ENCODE measurements around the gene AKR1B1. TPM values are rescaled to one million over a fixed set of nuclear protein-coding genes. Genes with fewer than 3 reads are reported as not detected.

The AKR1B1 gene
- total and polyA plus RNA-seq, 2 donors (not counting 3 experiments of a cell fraction or from before 2014, with no cell fraction given): 159 to 193 TPM

DNA sequence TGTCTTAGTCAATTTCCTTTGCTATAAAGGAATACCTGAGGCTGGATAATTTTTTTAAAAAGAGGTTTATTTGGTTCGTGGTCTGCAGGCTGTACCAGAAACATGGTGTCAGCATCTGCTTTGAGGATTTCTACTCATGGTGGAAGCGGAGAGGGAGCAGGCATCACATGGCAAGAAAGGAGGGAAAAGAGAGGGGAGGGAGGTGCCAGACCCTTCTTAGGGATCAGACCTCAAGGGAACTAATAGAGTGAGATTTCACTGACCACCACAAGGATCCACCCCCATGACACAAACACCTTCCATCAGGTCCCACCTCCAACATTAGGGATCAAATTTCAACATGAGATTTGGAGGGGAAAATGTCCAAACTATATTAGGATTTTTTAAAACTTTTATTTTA lies 41.5 kb upstream of the AKR1B1 start:
- ChIA-PET CTCF (interaction anchor here (1.0 to 1.7 kb wide), 2 partner anchors 20 to 47 kb away, joined by 3 to 4 read pairs; no protein-coding TSS in a partner anchor), POLR2A (no interaction called here)
- no peak overlapping the region for H3K27ac ChIP-seq (ENCODE audit: insufficient read depth, low read depth, low read length)
- no peaks in the 10 kb centered on the region for H3K9me3 ChIP-seq (replicated peaks; ENCODE audit: control insufficient read depth, insufficient read depth, low read length)
- no peaks in the 10 kb centered on the region for H3K79me2 ChIP-seq (ENCODE audit: control insufficient read depth, insufficient read depth, low read length)
- H3K36me3 ChIP-seq (ENCODE audit: control insufficient read depth in 2 of 2, extremely low read depth in 1 of 2, insufficient read depth in 2 of 2, low read length in 2 of 2): no peaks in the 10 kb centered on the region
- no TSS peak for BruUV-seq (replicated peaks)
- H3K9ac ChIP-seq (replicated peaks; ENCODE audit: extremely low read depth, insufficient read depth, low read length): no peak overlapping the region
- H3K4me3 ChIP-seq (replicated peaks in 1 of 3; ENCODE audit: insufficient read depth in 1 of 3, low read depth in 1 of 3, low read length in 3 of 3): no peak overlapping the region
- H4K20me1 ChIP-seq (replicated peaks; ENCODE audit: control insufficient read depth, extremely low read depth, insufficient read depth, low read length): no peaks in the 10 kb centered on the region
- no peaks in the 10 kb centered on the region for H3K27me3 ChIP-seq (ENCODE audit: control insufficient read depth in 2 of 2, insufficient read depth in 2 of 2, low read length in 2 of 2)
- H3K9me1 ChIP-seq (replicated peaks; ENCODE audit: control insufficient read depth, extremely low read depth, insufficient read depth, low read length): no peaks in the 10 kb centered on the region
- H2AFZ ChIP-seq (ENCODE audit: low read depth, low read length): no peak overlapping the region
- TF ChIP-seq POLR2A (IDR thresholded peaks at IDR 0.05; ENCODE audit: low read depth, low read length): no peak
- no peak for TF ChIP-seq EZH2 (IDR thresholded peaks at IDR 0.05; ENCODE audit: borderline replicate concordance, low read depth, low read length, severe bottlenecking)
- TF ChIP-seq JUN (IDR thresholded peaks at IDR 0.05; ENCODE audit: borderline replicate concordance, insufficient read depth, insufficient read length, low read depth): no peak
- TF ChIP-seq POLR2AphosphoS5 (IDR thresholded peaks at IDR 0.05; ENCODE audit: insufficient read depth, low read depth, low read length): no peak
- no peak for TF ChIP-seq GATA2 (IDR thresholded peaks at IDR 0.05; ENCODE audit: insufficient read depth, insufficient read length, low read depth, low read length)
- TF ChIP-seq FOS (IDR thresholded peaks at IDR 0.05; ENCODE audit: borderline replicate concordance, insufficient read depth, low read length): no peak
- TF ChIP-seq, protein P1, sequence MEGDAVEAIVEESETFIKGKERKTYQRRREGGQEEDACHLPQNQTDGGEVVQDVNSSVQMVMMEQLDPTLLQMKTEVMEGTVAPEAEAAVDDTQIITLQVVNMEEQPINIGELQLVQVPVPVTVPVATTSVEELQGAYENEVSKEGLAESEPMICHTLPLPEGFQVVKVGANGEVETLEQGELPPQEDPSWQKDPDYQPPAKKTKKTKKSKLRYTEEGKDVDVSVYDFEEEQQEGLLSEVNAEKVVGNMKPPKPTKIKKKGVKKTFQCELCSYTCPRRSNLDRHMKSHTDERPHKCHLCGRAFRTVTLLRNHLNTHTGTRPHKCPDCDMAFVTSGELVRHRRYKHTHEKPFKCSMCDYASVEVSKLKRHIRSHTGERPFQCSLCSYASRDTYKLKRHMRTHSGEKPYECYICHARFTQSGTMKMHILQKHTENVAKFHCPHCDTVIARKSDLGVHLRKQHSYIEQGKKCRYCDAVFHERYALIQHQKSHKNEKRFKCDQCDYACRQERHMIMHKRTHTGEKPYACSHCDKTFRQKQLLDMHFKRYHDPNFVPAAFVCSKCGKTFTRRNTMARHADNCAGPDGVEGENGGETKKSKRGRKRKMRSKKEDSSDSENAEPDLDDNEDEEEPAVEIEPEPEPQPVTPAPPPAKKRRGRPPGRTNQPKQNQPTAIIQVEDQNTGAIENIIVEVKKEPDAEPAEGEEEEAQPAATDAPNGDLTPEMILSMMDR (IDR thresholded peaks at IDR 0.05; ENCODE audit: extremely low read depth in 1 of 2, insufficient read depth in 1 of 2, low read depth in 1 of 2, low read length in 2 of 2): no peak
- TF ChIP-seq, protein P2, sequence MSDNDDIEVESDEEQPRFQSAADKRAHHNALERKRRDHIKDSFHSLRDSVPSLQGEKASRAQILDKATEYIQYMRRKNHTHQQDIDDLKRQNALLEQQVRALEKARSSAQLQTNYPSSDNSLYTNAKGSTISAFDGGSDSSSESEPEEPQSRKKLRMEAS (IDR thresholded peaks at IDR 0.05; ENCODE audit: insufficient read depth, insufficient read length): no peak
- TF ChIP-seq MYC (IDR thresholded peaks at IDR 0.05; ENCODE audit: low read depth, low read length): no peak
- H3K4me1 ChIP-seq (ENCODE audit: control insufficient read depth, extremely low read depth, insufficient read depth, low read length): peaks cover 13% of the 10 kb centered on the region
- dilution Hi-C loops (cut with MboI; ENCODE audit: extremely low pct_ligation_motif_present, low sequenced_read_pairs) (no loop called here), intact Hi-C loops (cut with micrococcal nuclease) (no loop called here)
- FAIRE-seq (no peak), DNase-seq (ENCODE audit: low read depth, low spot score) (no peak)
- H3K4me2 ChIP-seq (ENCODE audit: insufficient read depth, low read length): no peak overlapping the region

All from endothelial cell of umbilical vein (primary cell).